Testis (tissue), 2 donors: ENCODE results near the gene EIF2AK3.

Experiments used
- POLR2A ChIP-seq: fragments of 450-650 bp; IDR thresholded peaks from one replicate; pipeline ENCODE4 v1.6.1; 2017; ENCODE audit warnings: antibody characterized with exemption, mild to moderate bottlenecking, moderate library complexity
- TF ChIP-seq, protein P1 (sequence below), 3 experiments: fragments of 450-650 bp in 2 of 3; fragments of 200-600 bp in 1 of 3; sonication (generic) in 1 of 3; IDR thresholded peaks; one replicate each; pipeline ENCODE4 v1.5.1; 2016 to 2019; ENCODE audit warnings: antibody characterized with exemption in 3 of 3, mild to moderate bottlenecking in 2 of 3, moderate library complexity in 1 of 3

- no peak for TF ChIP-seq POLR2A
- TF ChIP-seq, protein P1, sequence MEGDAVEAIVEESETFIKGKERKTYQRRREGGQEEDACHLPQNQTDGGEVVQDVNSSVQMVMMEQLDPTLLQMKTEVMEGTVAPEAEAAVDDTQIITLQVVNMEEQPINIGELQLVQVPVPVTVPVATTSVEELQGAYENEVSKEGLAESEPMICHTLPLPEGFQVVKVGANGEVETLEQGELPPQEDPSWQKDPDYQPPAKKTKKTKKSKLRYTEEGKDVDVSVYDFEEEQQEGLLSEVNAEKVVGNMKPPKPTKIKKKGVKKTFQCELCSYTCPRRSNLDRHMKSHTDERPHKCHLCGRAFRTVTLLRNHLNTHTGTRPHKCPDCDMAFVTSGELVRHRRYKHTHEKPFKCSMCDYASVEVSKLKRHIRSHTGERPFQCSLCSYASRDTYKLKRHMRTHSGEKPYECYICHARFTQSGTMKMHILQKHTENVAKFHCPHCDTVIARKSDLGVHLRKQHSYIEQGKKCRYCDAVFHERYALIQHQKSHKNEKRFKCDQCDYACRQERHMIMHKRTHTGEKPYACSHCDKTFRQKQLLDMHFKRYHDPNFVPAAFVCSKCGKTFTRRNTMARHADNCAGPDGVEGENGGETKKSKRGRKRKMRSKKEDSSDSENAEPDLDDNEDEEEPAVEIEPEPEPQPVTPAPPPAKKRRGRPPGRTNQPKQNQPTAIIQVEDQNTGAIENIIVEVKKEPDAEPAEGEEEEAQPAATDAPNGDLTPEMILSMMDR (IDR thresholded peaks at IDR 0.05) = no peak
Observed at GRCh38 chr2:88591698-88592097, 35.6 kb downstream of the EIF2AK3 start.
